Smooth muscle cell of the brain vasculature (primary cell): Measurements from ENCODE around the gene OLFML2A.
"Not testable (repeated sequence)": the region's sequence is repeated elsewhere in the genome, so short reads cannot be mapped to it uniquely, and the experiment has no call there.

Source experiments
- DNase-seq: peaks from one replicate; pipeline ENCODE4 v3.0.0-alpha.2; 2012; ENCODE audit warnings: low read depth, low spot score

OLFML2A gene

DNA sequence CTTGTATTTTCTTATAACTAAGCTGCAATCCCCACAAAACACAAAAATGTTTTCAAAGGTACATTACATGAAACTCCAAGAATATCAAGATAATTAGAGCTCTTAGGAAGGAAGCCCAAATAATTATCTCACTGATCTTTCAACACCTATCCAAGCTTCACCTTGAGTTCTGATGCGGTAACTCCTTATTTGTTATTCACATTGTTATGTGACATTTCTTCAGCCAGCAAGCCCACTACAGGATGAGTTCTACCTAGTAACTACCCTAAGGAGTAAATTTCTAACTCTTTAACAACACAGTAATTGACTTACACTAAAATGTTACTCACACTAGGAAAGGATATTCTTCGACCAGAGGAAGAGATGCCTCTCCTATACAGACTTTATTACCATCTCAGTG, 15.7 kb upstream of the OLFML2A start:
- no peak for DNase-seq

DNA sequence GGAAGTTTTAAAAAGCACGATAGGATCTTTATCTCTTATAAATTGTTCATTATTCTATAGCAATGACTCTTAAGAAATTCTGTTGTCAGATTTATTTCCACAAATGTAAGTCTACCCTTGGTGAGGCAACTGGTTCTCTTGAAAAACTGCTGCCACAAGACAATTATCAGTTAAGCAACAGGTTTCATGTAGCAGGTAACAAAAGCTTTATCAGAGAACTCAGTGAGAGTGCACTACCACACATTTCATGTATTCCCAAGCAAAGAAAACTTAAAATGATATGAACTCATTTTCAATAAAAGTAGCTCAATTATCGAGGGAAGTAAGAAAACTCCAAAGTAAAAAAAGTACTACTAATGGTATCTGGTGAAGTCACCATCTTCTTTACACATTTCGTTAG, 15.2 kb upstream of the OLFML2A start:
- DNase-seq, result no peak

DNA sequence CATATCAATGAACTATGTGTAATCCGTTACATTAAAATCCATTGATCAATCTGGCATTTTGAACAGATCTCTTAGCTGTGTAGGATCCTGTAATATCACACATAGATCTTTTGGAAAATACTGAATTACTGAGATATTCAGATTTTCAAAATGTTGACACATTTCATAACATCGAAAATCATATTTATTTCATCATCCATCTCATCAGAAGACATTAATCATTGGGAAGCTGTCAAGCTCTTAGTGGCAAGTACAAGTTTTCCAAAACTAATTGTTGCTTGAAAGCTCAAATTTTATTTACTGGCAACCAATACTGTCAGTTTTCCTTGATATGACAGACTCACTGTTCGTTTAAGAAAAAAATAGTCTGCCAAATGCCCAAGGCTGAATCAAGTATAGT, 14.3 kb upstream of the OLFML2A start:
- no peak for DNase-seq

DNA sequence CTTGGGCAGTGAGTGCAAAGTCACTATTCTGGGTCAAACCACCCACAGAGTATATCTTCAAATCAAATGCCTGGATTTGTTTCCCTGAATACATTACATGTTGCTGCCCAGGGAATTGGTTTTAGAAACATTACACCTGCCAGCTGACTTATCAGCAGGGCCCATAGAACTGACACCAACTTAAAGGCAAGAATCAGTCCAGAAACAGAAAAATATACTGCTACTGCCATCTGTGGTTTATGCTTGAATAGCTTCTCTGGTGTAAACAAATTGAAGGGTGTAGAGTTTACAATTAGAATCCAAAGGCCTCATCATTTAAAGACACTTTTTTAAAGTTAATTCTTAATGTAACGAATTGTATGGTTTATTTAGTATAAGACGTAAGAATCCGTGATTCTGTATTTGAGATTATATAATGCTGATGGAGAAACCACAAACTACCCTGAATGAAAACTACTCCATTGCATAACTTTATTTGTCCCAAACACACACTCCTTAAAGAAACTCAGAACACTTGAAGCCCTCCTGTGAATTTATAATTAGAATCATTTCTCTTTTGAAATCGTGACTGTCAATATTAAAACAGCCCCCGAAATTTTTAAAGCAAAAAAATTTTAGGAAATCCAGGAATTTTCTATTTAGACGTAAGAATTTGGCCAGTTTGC, 12.0 kb upstream of the OLFML2A start:
- no peak for DNase-seq

DNA sequence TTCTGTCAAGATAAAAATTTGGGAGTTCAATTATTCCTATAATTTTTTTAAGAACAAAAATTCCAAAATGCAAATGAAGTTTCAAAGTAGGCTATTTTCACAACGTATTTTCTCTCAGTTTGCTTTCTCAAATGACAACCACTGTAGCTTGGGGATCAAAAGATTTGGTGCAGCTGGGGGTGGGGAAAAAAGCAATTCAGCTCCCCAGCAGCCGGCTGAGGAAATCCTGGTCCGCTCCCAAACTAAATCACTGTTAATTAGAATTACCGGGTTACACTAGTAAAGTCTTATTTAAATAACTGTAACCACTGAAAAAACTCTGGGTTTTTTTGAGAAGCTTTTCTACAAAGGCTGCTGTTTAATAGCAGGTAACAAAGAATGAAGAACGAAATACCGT, 11.5 kb upstream of the OLFML2A start:
- no peak for DNase-seq

DNA sequence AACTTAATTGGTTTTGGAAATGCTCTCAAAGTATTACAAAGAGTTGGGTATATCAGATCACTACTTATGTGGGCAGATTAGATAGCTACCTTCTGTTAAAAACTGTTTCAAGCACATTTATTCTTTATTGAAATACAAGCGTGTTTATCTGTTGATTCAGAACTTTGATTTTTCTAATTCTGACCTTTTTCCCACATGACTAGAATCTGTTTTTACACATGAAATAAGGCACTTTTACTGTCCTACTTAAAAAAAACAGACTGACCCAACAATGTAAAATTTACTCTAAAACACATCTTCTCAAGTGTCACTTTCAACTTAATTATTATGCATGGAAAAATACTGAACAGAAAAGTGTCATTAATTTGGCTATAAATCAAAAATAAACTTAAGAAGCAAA, 10.6 kb upstream of the OLFML2A start:
- no peak for DNase-seq

DNA sequence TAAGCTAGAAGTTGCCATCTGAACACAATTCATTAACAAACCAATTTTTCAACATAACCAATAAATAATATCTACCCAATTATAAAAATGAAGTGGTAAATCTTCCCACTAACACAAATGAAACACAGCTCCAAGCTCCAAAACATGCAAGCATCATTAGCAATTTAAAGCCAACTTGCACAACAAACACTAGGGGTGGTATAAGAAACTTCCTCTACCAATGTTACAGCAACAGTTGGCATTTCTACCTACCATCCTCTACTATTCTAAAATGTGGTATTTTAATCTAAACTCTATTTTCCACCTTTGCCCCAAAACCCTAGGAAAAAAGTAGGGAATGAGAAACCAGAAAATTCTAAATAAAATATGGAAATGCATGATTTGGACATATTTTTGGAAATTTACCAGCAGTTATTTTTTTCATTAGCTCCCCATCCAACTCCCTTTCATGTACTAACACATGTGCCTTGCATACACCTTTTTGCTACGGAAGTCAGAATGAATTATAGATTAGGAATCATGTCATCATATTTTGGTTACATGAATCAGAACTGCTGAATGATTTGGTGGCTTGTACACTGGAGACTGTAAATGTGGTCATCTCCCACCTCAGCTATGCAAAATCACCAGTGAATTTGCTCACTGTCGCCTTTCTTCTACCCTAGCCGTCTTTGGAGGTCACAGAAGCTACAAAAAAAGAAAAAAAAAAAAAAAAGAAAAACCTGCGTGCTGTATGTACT, 9.9 kb upstream of the OLFML2A start:
- no peak for DNase-seq

DNA sequence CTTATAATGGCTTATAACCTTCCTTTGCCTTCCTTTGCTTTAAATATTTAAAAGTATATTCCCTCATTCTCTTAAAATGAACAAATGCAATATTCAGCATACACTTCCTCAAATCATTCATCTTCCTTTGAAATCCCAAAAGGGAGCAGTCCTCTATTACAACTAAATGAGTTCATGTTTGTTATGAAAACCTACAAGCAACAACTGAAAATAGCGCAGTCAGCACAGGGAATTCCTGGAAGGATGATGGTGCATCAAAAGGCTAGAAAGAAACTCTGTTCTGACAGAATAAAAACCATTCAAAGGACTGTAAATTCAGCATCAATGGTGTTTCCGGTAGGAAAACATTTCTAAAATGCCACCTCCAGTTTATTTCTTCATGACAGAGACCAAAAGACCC, 9.1 kb upstream of the OLFML2A start:
- no peak for DNase-seq

DNA sequence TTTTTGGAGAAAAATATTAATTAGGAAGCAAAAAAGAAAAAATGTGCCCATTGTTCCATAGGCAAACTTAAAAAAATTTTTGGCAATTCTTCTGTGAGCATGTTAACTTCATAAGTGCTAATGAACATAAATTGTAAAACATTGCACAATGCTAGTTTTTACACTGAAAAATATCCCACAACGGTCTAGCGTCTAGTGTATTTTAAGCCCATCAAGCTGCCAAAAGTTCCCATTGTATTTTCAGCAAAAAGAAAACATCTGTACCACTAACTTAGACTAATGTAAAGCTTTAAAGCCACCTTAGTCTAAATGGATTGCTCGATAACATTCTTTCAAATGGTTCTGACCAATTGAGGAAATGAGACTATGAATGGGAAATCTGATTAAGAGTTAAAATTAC, 8.6 kb upstream of the OLFML2A start:
- no peak for DNase-seq

DNA sequence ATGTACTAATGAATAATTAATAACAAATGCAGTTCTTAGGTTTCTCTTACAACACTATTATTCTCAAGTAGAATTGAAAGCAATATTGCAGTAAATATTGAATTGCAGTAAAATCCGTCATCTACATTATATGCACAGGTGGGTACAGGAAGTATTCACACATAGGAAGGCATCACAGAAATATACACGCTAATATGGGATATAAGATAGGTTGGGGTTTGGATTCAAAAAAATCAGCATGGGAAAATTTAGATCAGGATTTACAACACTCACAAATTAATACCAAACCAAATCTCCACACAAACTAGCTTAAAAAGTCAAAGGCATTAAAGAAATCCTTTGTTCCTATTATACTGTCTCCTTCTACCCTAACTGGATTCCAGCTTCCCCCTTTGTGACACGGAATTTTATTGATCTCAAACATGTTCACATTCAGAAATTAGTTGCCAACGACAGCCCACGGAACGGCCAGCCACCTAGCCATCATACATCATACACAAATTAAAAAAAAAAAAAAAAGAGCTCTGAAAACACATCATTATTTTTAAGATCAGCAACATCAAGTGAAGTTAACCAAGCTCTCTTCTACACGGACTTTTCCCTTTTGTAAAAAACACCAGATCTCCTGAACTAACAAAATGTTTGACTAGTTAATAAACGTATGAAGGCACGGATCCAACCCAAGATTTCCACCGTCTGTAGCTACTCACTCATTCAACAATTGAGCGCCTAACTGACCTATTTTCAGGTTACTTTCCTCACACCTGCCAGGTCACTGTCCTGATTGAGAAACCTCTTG, 8.0 kb upstream of the OLFML2A start:
- no peak for DNase-seq

DNA sequence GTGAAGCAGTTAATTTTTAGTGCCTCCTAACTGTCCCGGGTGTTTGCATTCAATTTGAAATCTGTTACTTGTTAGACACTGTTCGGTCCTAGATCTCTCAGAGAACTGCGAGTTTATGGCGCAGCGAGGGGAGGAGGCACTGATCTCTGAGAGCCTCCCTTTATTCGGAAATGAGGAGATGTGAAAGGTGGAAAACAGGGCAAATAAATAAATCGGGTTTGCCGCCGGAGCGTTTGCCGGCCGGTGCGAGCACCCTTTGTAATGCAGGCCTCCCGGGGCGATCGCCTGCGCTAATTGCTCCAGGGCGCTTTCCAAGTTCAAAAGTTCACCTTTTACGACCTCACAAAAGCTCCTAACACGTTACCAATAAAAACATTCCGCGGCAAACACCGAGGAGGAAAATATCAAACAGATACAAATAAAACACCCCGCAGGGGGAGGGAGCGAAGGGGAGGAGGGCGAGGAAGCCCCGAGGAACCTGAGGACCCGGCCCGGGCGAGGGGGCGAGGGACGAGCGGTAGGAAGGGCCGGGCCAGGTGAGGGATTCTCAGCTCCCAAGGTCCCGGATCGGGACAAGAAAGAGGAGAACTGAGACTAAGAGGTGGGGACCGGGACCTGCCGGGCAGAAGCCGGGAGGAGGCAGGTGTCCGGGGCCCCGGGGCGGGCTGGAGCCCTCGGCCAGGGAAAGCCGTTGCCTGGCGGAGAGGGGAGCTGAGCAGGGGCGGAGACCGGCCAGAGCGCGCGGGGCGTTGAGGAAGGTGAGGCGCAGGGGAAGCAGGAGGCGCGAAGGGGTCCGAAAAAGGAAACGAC, 7.2 kb upstream of the OLFML2A start:
- DNase-seq, result no peak

DNA sequence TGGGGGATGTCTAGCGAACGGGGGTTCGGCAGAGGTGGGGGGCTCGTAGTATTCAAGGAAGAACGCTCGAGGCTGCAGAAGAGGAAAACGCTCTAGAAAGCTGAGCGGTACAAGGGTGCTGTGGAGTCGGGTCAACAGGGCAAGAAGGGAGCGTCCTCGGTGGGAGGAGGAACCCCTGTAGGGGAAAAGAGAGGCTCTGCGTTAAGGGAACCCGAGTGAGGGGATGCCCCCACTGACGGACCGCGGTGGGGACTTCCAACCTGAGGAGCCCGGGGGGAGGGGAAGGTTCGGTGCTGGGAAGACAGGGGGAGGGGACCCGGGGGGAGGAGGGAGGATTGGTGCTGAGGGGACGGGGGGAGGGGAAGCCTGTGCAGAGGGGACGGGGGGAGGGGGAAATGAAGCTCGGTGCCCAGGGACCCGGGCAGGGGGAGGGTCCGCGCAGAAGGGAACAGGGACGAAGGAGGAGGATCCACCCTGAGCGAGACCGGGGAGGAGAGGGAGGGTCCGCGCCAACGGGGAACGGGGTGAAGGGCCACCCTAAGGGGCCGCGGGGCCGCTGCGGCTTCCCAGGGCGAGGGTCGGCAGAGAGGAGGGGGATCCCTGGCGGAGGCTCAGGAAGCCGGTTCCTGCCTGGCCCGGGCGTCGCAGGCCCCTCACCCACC, 6.4 kb upstream of the OLFML2A start:
- no peak for DNase-seq

DNA sequence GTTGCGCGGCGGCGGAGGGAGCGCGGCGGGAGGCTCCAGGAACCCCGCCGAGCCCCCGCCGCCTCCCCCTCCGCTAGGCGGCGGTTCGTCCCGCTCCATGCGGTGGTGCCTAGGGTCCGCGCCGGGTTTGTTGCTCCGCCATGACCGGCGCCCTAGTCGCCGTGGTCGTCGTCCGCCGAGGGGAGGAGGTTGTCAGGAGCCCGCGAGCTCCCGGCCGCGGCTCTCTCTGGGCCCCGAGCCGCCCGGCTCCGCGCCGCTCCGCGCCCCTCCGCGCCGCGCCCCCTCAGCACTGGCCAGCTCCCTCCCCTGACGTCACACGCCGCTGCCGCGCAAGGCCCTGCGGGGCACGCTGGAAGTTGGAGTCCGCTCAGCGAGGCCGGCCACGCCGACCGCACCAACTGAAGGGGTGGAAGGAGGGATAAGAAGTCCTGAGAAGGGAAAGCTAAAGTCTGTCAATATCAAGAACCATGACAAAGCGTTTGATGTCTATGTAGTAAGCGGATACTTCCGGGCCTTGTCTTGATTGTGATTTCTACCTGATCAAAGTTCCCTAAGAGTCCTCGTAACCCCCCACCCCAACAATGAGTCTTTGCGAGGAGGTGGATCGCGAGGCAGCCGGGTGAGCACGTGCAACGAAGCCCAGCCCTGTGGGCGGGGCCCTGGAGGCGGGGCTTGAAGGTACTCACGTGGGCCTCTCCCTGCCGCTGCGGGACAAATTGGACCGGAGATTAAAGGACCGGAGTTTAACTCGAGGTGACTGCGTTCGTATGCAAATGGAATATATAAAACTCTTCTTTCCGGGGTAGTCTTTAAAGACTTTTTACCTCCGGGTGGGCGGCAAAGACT, 5.7 kb upstream of the OLFML2A start, which contains the start of gene NR6A1:
NR6A1 (minus strand) TSS at position 291 of the 846 bp plus-strand sequence.
- DNase-seq, result peak; percentile 93

DNA sequence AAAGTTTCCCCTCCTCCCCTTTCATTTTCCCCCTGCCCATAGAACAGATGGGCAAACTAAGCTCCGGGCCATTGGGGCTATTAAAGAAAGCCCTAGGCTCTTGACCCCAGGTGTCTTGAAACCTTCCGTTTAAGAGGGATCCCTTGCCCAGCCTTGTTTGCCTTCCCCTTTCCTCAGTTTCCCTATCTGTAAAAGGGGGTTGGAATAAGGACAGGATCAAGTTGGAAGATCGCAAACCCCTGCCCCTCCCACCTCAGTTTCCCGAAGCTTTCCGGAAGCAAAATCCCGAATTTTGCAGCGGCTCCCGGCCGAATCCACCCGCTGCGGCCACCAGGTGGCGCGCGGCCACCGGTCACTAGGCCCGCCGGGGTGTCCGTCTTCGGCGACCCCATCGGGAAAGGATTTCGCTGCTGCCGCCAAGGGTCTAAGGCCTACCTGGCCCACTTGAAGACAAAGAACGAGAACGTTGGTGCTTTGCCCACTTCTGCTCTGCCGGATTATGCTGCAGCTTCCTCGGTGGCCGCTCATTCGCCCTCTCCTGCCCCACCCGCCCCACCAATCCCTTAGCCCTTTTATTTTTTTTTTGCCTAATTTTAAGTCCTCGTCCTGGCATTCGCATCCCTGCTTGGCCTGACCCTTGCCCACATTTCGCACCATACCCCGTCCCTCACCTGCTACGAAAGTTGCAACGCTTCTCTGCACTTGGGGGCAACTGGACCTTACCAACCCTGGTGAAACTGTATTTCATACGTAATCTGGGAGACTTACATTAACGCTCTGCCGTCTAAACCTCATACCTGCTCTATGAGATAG, 4.9 kb upstream of the OLFML2A start:
- DNase-seq, result no peak

DNA sequence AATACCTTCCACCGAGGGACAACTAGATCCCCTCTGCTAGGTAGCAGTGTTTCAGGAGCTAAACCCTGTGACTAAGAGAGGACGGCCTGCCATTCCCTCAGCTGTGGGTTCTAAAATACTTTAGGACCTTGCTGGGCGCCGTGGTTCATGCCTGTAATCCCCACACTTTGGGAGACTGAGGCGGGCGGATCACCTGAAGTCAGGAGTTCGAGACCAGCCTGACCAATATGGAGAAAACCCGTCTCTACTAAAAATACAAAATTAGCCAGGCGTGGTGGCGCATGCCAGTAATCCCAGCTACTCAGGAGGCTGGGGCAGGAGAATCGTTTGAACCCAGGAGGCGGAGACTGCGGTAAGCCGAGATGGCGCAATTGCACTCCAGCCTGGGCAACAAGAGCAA, 4.1 kb upstream of the OLFML2A start:
- not testable (repeated sequence) for DNase-seq

DNA sequence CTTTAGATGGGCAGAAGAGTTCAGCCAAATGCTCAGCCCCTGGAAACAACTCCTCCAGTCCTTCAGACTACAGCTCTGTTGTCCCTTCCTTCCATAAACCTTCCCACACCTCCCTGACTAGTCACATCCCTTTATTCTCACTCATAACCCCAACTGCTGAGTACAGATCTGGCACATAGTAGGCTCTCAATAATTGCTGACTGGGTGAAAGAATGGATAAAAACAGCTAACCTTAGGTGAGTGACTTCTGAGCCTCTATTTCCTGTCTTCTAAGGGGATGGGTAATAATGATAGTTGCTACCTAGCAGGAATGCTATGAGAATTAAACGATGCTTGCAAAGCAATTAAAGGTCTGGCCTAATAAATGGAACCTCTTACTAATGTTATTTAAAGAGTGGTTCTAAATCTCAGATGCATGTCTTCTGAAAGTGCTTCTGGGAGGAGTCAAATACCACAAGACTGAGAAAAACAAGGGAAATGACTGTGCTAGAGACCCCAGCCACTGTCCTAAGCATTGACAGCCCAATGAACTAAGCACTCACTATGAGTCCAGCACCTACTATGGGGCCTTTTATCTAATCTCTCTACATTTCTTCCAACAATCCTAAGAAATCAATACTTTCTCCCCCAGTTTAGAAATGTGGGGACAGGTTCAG, 3.3 kb upstream of the OLFML2A start:
- no peak for DNase-seq

DNA sequence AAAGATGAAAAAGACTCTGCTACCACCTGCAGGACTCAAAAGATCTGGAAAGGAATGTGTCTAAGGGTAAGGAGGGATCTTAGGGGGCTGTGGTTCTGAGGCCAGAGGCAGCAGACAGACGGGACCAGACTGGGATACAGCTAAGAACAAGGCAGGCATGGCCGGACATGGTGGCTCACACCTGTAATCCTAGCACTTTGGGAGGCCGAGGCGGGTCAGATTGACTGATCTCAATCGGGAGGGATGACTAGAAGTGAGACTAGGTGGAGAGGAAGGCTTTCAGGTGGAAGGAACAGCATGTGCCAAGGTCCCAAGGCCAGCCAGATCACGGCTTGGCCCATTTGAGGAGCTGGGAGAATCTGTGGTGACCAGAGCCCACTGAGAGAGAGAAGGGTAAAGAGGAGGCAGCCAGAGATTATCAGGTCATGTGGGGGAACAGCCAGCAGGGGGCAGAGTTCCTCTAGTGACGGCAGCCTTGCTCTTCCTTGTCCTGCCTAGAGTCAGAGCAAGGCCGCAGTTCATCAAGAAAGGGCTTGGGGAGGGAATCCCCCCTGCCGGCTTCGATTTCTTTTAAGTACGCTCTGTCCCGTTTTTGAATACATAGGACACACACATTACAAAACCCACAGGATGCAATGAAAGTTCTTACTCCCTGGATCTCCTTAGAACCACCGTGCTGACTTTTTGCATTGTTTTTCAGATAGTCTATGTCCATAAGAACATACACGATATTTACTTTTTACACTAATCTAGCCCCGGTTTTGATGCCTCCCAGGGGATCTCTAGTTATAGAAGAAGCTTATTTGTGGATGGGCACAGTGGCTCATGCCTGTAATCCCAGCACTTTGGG, 2.6 kb upstream of the OLFML2A start:
- peak; percentile 65 for DNase-seq

DNA sequence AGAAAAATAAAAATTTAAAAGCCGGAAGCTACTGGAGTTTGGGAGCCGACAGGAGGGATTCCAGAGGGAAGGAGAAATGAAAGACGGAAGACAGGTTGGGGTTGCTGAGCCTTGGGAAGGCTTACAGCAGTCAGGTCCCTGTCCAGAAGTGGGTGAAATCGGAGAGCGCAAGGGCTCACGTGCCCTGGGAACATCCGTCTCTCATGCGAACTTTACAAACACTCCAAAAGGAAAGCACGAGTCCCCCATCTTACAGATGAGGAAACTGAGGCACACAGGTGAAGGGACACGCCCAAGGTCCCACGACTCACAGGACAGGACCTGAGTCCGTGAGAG, 347 bp upstream of the OLFML2A start:
- DNase-seq, result no peak
